HG03354 (cell line): Measurements from ENCODE around the gene DDX60.
"Not testable (repeated sequence)": the region's sequence is repeated elsewhere in the genome, so short reads cannot be mapped to it uniquely, and the experiment has no call there.

Experiments
- ATAC-seq: cut with Tn5 transposase; IDR thresholded peaks from one replicate; pipeline ENCODE4 v1.9.1; 2021; ENCODE audit warnings: mild to moderate bottlenecking; ENCODE audit not compliant: unreplicated experiment, poor library complexity, severe bottlenecking

DDX60 gene

GRCh38 chr4:168306476-168306875, 12.1 kb downstream of the DDX60 start:
- no peak for ATAC-seq

- ATAC-seq: no peak
Measured at GRCh38 chr4:168304744-168305459, 13.7 kb downstream of the DDX60 start.

- not testable (repeated sequence) for ATAC-seq
Measured at GRCh38 chr4:168303430-168303829, 15.1 kb downstream of the DDX60 start.

- peak; percentile 76 for ATAC-seq
Measured at GRCh38 chr4:168293386-168293975, 25.1 kb downstream of the DDX60 start.

- no peak for ATAC-seq
Measured at GRCh38 chr4:168291242-168291641, 27.3 kb downstream of the DDX60 start.

GRCh38 chr4:168285850-168286249, 32.7 kb downstream of the DDX60 start:
- not testable (repeated sequence) for ATAC-seq

GRCh38 chr4:168279556-168279955, 39.0 kb downstream of the DDX60 start:
- ATAC-seq: no peak

- ATAC-seq: no peak
Measured at GRCh38 chr4:168275836-168276235, 42.7 kb downstream of the DDX60 start.

- ATAC-seq: no peak
Measured at GRCh38 chr4:168274871-168275270, 43.7 kb downstream of the DDX60 start.

GRCh38 chr4:168273838-168274237, 44.7 kb downstream of the DDX60 start:
- no peak for ATAC-seq

GRCh38 chr4:168272488-168272887, 46.1 kb downstream of the DDX60 start:
- no peak for ATAC-seq

- no peak for ATAC-seq
Measured at GRCh38 chr4:168269896-168270295, 48.7 kb downstream of the DDX60 start.

- no peak for ATAC-seq
Measured at GRCh38 chr4:168265327-168265726, 53.2 kb downstream of the DDX60 start.

- ATAC-seq: no peak
Measured at GRCh38 chr4:168264903-168265302, 53.6 kb downstream of the DDX60 start.

- ATAC-seq: no peak
Measured at GRCh38 chr4:168263039-168263438, 55.5 kb downstream of the DDX60 start.

GRCh38 chr4:168259096-168259495, 59.5 kb downstream of the DDX60 start:
- ATAC-seq: peak; percentile 68

GRCh38 chr4:168257768-168258167, 60.8 kb downstream of the DDX60 start:
- ATAC-seq: no peak

- ATAC-seq: no peak
Measured at GRCh38 chr4:168248176-168248710, 70.3 kb downstream of the DDX60 start.

GRCh38 chr4:168247603-168248002, 70.9 kb downstream of the DDX60 start:
- no peak for ATAC-seq

GRCh38 chr4:168241953-168242352, 76.6 kb downstream of the DDX60 start:
- no peak for ATAC-seq

- no peak for ATAC-seq
Measured at GRCh38 chr4:168240821-168241220, 77.7 kb downstream of the DDX60 start.
